Heart right ventricle (tissue), 16 donors: ENCODE data around the gene USP28. TPM values are rescaled to one million over a fixed set of nuclear protein-coding genes. Genes with fewer than 3 reads are reported as not detected.

ENCODE experiments used
- ATAC-seq, 8 donors: fragments of 200-7000 bp; cut with Tn5 transposase; one replicate each; pipeline ENCODE4 v1.9.1; 2020; ENCODE audit warnings: mild to moderate bottlenecking in 8 of 8, moderate library complexity in 8 of 8, moderate number of reproducible peaks in 1 of 8
- DNase-seq, 2 donors: peaks; one replicate each; pipeline ENCODE4 v3.0.0-alpha.2; 2020
- H3K27ac ChIP-seq, 10 donors: fragments of 200-600 bp; sonication (generic) in 2 of 10; one replicate each; pipeline versions ENCODE4 v1.5.0 to v1.8.0; 2020 to 2022; ENCODE audit warnings: mild to moderate bottlenecking in 3 of 10
- H3K27me3 ChIP-seq, 7 donors: fragments of 200-600 bp; one replicate each; pipeline ENCODE4 v1.8.0; 2021 to 2022; ENCODE audit warnings: mild to moderate bottlenecking in 2 of 7
- H3K36me3 ChIP-seq, 9 donors: fragments of 200-600 bp; sonication (generic) in 1 of 9; one replicate each; pipeline versions ENCODE4 v1.5.0 to v1.8.0; 2020 to 2022; ENCODE audit warnings: mild to moderate bottlenecking in 2 of 9
- H3K4me1 ChIP-seq, 9 donors: fragments of 200-600 bp; sonication (generic) in 1 of 9; one replicate each; pipeline versions ENCODE4 v1.5.0 to v1.8.0; 2020 to 2022; ENCODE audit warnings: mild to moderate bottlenecking in 4 of 9
- H3K4me3 ChIP-seq, 10 donors: fragments of 200-600 bp; sonication (generic) in 2 of 10; one replicate each; pipeline versions ENCODE4 v1.5.0 to v1.8.0; 2020 to 2022; ENCODE audit warnings: mild to moderate bottlenecking in 7 of 10, moderate library complexity in 2 of 10
- H3K9me3 ChIP-seq, 11 donors: fragments of 200-600 bp in 10 of 11; sonication (generic) in 2 of 11; one replicate each; pipeline versions ENCODE4 v1.5.0 to v1.8.0; 2013 to 2022; ENCODE audit warnings: mild to moderate bottlenecking in 2 of 11, control low read depth in 1 of 11, moderate library complexity in 1 of 11
- WGBS, 2 donors: extraction: QIAGEN DNeasy Blood & Tissue Kit; methylation state at CpG; one replicate each; pipeline ENCODE4 v1.1.7; 2013; ENCODE audit warnings: inconsistent platforms in 1 of 2; 5-methylcytosine and 5-hydroxymethylcytosine counted together
- intact Hi-C, 10 donors: fragments of 100-400 bp; cut with DNase I; formaldehyde crosslinking; loops; one replicate each; pipeline versions ENCODE4 v1.11.1 to v1.14.2; 2022
- polyA plus RNA-seq, 2 donors: library from polyadenylated mRNA; stranded (reverse); fragments of 200-250 nt; gene quantifications; one replicate each; pipeline ENCODE4 v1.2.3, GENCODE V29; 2013
- total RNA-seq, 10 donors: library from RNA; stranded (reverse); fragmentation: NEBNext Ultra II Directional in 3 of 10; extraction: Animal tissue kit (Norgen Biotek cat#: 25700) in 3 of 10; gene quantifications; one replicate each; pipeline versions ENCODE4 v1.2.1 to v1.2.4, GENCODE V29; 2021 to 2023
- TF ChIP-seq, protein P1 (sequence below), 9 donors: fragments of 200-600 bp; sonication (generic) in 2 of 9; IDR thresholded peaks; one replicate each; pipeline versions ENCODE4 v1.5.0 to v1.8.0; 2021 to 2022; ENCODE audit warnings: antibody characterized with exemption in 9 of 9, mild to moderate bottlenecking in 5 of 9, moderate library complexity in 1 of 9
- donor health status: Arrhythmogenic right ventricular cardiomyopathy.
- donor health status: ischemic (EF 13 %, LVEDD 7.1; RV severe dilation, severe dysfunction).
- donor health status: healthy with polysubstance abuse.
- donor health status: DM: no; HTN: yes; CAD: no.
- donor health status: DM: no; HTN: no; CAD: no.
- donor health status: ischemic (EF 25% LVEDD 6.9; RV normal size, moderate dysfunction).
- donor health status: ischemic (EF 25% LVEDD 5.7; RV mildly dilated, moderate dysfunction).
- donor health status: healthy.
- donor health status: DM: yes; HTN: yes; CAD: no.
- donor health status: Ischemic cardiomyopathy.
- donor health status: ischemic (EF 35%, LVEDD 5.7; RV mildly dilated, moderate dysfunction).
- donor health status: nonischemic (EF 11% LVEDD 7.7; RV severe dilation, severe dysfunction).
- donor health status: DM: yes; HTN: yes; CAD: no.
- donor health status: PGD.
- donor health status: ischemic (EF 29% LVEDD 5.4; RV normal size, mild dysfunction).
- donor health status: nonischemic (EF 23%, LVEDD 6.1; RV moderate dilation, normal function).

The USP28 gene
- total and polyA plus RNA-seq, 12 donors = 29.2 to 174 (median 132) TPM

DNA sequence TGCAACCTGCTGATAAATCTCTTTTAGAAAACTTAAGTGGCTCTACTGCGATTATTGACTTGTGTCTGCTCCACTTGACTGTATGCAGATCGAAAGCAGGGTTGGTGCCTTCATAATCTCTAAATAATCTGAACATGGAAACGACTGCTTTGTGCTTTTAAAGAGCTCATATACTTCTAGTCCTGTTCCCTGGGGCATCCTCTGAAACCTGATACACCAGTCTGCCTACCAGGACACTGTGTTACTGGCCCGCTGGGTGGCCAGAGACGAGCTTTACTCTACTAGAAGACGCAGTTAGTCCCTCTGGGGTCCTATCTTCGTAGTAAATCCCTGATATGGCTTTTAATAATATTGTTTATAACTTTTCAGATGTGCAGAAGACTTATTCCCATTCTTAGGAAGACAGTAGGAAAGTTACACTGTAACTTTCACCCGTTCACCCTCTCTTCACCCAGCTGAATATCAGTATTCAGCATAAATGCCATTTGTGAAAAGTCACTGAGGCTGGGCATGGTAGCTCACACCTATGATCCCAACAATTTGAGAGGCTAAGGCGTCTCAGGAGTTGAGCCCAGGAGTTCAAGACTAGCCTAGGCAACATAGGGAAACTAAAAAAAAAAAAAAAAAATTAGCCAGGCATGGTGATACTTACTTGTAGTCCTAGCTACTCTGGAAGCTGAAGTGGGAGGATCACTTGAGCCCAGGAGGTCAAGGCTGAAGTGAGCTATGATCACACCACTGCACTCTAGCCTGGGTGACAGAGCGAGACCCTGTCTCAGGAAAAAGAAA, 20.2 kb upstream of the USP28 start:
- intact Hi-C loops = loop anchor here (1.0 to 10.0 kb wide), 11 partner anchors 92 to 367 kb away; no protein-coding TSS in a partner anchor
- peak in 4 of 8 donors; percentile 63 to 81 (median 68) for ATAC-seq

DNA sequence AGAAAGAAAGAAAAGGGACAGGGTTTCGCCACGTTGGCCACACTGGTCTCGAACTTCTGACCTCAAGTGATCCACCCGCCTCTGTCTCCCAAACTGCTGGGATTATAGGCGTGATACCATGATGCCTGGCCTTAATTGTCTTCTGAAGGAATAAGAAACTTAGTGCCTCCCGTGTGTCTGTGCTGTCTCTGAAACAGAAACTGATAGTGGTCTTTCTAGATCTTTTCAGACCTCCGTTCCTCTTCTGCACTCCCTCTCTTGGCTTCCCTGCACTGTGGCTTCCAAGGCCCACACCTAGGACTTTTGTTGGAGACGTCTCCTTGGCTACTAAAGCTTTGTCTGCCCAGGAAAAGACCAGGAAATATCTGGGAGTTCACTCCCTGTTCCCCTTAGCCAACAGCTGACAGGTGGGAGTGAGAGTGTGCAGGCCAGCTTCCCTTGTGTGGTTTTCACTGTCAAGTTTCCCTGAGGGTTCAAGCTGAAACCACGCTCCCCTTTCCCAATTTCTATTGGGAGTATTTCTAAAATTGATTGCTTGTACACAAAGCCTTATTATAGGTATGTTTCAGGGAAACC, 19.1 kb upstream of the USP28 start:
- Histone ChIP-seq H3K4me3 (no peak overlapping the region), H3K36me3 (no peaks in the 10 kb centered on the region), H3K27ac (peak overlapping the region in 2 of 10 donors; percentile 9 to 15), H3K4me1 (peaks cover 0 to 20% (median 8%) of the 10 kb centered on the region in 9 donors), H3K9me3 (no peaks in the 10 kb centered on the region), H3K27me3 (no peaks in the 10 kb centered on the region)
- TF ChIP-seq, protein P1, sequence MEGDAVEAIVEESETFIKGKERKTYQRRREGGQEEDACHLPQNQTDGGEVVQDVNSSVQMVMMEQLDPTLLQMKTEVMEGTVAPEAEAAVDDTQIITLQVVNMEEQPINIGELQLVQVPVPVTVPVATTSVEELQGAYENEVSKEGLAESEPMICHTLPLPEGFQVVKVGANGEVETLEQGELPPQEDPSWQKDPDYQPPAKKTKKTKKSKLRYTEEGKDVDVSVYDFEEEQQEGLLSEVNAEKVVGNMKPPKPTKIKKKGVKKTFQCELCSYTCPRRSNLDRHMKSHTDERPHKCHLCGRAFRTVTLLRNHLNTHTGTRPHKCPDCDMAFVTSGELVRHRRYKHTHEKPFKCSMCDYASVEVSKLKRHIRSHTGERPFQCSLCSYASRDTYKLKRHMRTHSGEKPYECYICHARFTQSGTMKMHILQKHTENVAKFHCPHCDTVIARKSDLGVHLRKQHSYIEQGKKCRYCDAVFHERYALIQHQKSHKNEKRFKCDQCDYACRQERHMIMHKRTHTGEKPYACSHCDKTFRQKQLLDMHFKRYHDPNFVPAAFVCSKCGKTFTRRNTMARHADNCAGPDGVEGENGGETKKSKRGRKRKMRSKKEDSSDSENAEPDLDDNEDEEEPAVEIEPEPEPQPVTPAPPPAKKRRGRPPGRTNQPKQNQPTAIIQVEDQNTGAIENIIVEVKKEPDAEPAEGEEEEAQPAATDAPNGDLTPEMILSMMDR (IDR thresholded peaks at IDR 0.05) = no peak
- 41 to 54% methylated on average over 9 of the region's 9 CpGs for WGBS, 2 donors
- intact Hi-C loops = loop anchor here in 5 of 10 donors (10.0 kb wide), 3 partner anchors 100 to 140 kb away; no protein-coding TSS in a partner anchor
- ATAC-seq = peak; percentile 25 to 90 (median 63)
- peak in 1 of 2 donors; percentile 18 for DNase-seq

More for the DNA sequence above, 20.2 kb upstream of the USP28 start:
- no peak for DNase-seq
- H3K9me3 ChIP-seq = no peaks in the 10 kb centered on the region
- no peaks in the 10 kb centered on the region for H3K36me3 ChIP-seq
- no peak overlapping the region for H3K4me3 ChIP-seq
- TF ChIP-seq, protein P1 (IDR thresholded peaks at IDR 0.05) = no peak
- WGBS, 2 donors = 54% methylated on average over 10 of the region's 10 CpGs
- H3K4me1 ChIP-seq = peaks cover 0 to 20% (median 8%) of the 10 kb centered on the region in 9 donors
- no peaks in the 10 kb centered on the region for H3K27me3 ChIP-seq
- H3K27ac ChIP-seq = no peak overlapping the region

DNA sequence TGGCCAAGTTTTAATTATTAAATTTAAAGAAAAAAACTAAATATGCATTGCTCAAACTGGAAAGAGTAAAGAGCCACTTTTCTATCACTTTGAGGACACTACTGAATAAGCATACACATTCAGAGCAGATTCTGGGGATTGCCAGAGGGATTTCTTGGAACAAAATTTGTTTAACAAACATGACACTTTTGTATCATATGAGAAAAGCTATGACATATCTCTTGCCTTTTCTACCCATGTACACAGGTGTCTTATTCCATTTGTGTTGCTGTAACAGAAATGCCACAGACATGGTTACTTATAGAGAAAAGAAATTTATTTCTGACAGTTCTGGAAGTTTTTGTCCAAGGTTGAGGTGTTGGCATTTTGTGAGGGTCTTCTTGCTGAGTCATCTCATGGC, 13.5 kb upstream of the USP28 start:
- TF ChIP-seq, protein P1 (IDR thresholded peaks at IDR 0.05) = no peak
- intact Hi-C loops = no loop called here
- no peak for ATAC-seq
- Histone ChIP-seq H3K27me3 (no peaks in the 10 kb centered on the region), H3K9me3 (no peaks in the 10 kb centered on the region), H3K36me3 (no peaks in the 10 kb centered on the region), H3K4me1 (no peaks in the 10 kb centered on the region), H3K27ac (no peak overlapping the region), H3K4me3 (no peak overlapping the region)
- no peak for DNase-seq

DNA sequence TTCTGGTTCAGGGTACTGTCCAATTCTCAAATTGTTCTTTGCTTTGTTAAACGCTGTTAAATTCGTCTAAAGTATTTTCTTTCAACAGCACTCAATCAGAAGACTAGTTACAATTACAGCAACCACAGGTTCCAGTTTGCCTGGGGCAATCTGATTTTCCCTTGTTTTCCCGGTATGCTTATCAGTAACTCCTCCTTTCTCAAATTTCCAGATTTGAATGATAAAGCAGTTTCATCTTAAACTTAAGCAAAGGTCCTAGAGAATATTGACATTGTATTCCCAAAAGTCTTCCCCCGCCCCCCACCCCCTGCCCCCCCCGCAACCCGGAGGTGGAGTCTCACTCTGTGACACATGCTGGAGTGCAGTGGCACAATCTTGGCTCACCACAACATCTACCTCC, 10.5 kb upstream of the USP28 start:
- no peak overlapping the region for H3K4me3 ChIP-seq
- intact Hi-C loops = no loop called here
- no peaks in the 10 kb centered on the region for H3K27me3 ChIP-seq
- no peak overlapping the region for H3K27ac ChIP-seq
- TF ChIP-seq, protein P1 (IDR thresholded peaks at IDR 0.05) = no peak
- H3K36me3 ChIP-seq = no peaks in the 10 kb centered on the region
- H3K4me1 ChIP-seq = no peaks in the 10 kb centered on the region
- DNase-seq (no peak), ATAC-seq (no peak)
- WGBS, 2 donors = 71 to 73% methylated on average over 6 of the region's 6 CpGs
- no peaks in the 10 kb centered on the region for H3K9me3 ChIP-seq
